Heart left ventricle (tissue), 13 donors: ENCODE data around the gene CACNA1E.

ENCODE experiments used
- CTCF ChIP-seq, 12 donors: fragments of 200-600 bp; sonication (generic) in 4 of 12; IDR thresholded peaks; one replicate each; pipeline versions ENCODE4 v1.5.0 to v1.8.0; 2018 to 2022; ENCODE audit warnings: antibody characterized with exemption in 12 of 12, mild to moderate bottlenecking in 5 of 12
- POLR2A ChIP-seq, 2 donors: fragments of 450-650 bp; IDR thresholded peaks; one replicate each; pipeline ENCODE4 v1.6.1; 2017; ENCODE audit warnings: antibody characterized with exemption in 2 of 2, mild to moderate bottlenecking in 2 of 2, moderate library complexity in 2 of 2
- donor health status: ischemic (EF 13 %, LVEDD 7.1; RV severe dilation, severe dysfunction).
- donor health status: DM: no; HTN: yes; CAD: no.
- donor health status: DM: no; HTN: no; CAD: no.
- donor health status: ischemic (EF 25% LVEDD 6.9; RV normal size, moderate dysfunction).
- donor health status: ischemic (EF 25% LVEDD 5.7; RV mildly dilated, moderate dysfunction).
- donor health status: ischemic (EF 35%, LVEDD 5.7; RV mildly dilated, moderate dysfunction).
- donor health status: nonischemic (EF 11% LVEDD 7.7; RV severe dilation, severe dysfunction).
- donor health status: DM: yes; HTN: yes; CAD: no.
- donor health status: PGD.
- donor health status: ischemic (EF 29% LVEDD 5.4; RV normal size, mild dysfunction).
- donor health status: nonischemic (EF 23%, LVEDD 6.1; RV moderate dilation, normal function).

GRCh38 chr1:181637998-181638397 lies 154.7 kb downstream of the CACNA1E start:
- TF ChIP-seq POLR2A (IDR thresholded peaks at IDR 0.05) (no peak), CTCF (IDR thresholded peaks at IDR 0.05) (no peak)
